GM23338 (cell line): Measurements from ENCODE around the gene CHORDC1. TPM values are rescaled to one million over a fixed set of nuclear protein-coding genes. Genes with fewer than 3 reads are reported as not detected.

ENCODE experiments used
- ATAC-seq: fragments of 200-7000 bp; cut with Tn5 transposase; 3 replicates; pipeline ENCODE4 v1.9.1; 2020
- DNase-seq: peaks from one replicate; pipeline ENCODE4 v3.0.0-alpha.2; 2015; ENCODE audit warnings: low spot score
- H2AFZ ChIP-seq: fragments of 200-600 bp; sonication (generic); 2 replicates; pipeline ENCODE4 v1.8.0; 2016; ENCODE audit warnings: antibody characterized with exemption, mild to moderate bottlenecking, moderate library complexity
- H3F3A ChIP-seq: fragments of 200-600 bp; sonication (generic); replicated peaks from 2 replicates; pipeline ENCODE4 v1.8.0; 2017; ENCODE audit warnings: antibody characterized with exemption, mixed run types, low read depth
- H3K27ac ChIP-seq: fragments of 200-600 bp; sonication (generic); 2 replicates; pipeline ENCODE4 v1.6.1; 2016; ENCODE audit warnings: low read depth
- H3K27me3 ChIP-seq: fragments of 200-600 bp; sonication (generic); 2 replicates; pipeline ENCODE4 v1.8.0; 2016; ENCODE audit warnings: mild to moderate bottlenecking, mixed run types, moderate library complexity; ENCODE audit not compliant: insufficient read depth
- H3K36me3 ChIP-seq: fragments of 200-600 bp; sonication (generic); 2 replicates; pipeline ENCODE4 v1.8.0; 2016; ENCODE audit warnings: mild to moderate bottlenecking; ENCODE audit not compliant: insufficient read depth
- H3K4me1 ChIP-seq: fragments of 200-600 bp; sonication (generic); 2 replicates; pipeline ENCODE4 v1.8.0; 2016; ENCODE audit warnings: mild to moderate bottlenecking, moderate library complexity; ENCODE audit not compliant: insufficient read depth
- H3K4me2 ChIP-seq: fragments of 200-600 bp; sonication (generic); 2 replicates; pipeline ENCODE4 v1.7.1; 2017; ENCODE audit warnings: mixed run types
- H3K4me3 ChIP-seq: fragments of 200-600 bp; sonication (generic); 2 replicates; pipeline ENCODE4 v1.6.1; 2016; ENCODE audit warnings: mixed run types
- H3K79me2 ChIP-seq: fragments of 200-600 bp; sonication (generic); replicated peaks from 2 replicates; pipeline ENCODE4 v1.8.0; 2017; ENCODE audit warnings: mild to moderate bottlenecking; ENCODE audit not compliant: insufficient read depth
- H3K9me2 ChIP-seq: fragments of 200-600 bp; sonication (generic); 2 replicates; pipeline ENCODE4 v1.8.0; 2017; ENCODE audit not compliant: insufficient read depth
- H4K20me1 ChIP-seq: fragments of 200-600 bp; sonication (generic); replicated peaks from 2 replicates; pipeline ENCODE4 v1.8.0; 2017; ENCODE audit warnings: mild to moderate bottlenecking; ENCODE audit not compliant: insufficient read depth
- H3K27ac Mint-ChIP-seq: 2 replicates; pipeline ENCODE4 v1.8.0; 2020; ENCODE audit warnings: inconsistent platforms, mild to moderate bottlenecking, moderate library complexity, mixed read lengths
- H3K27me3 Mint-ChIP-seq: 3 replicates; pipeline ENCODE4 v1.8.0; 2022; ENCODE audit warnings: low read depth, mild to moderate bottlenecking, moderate library complexity, mixed read lengths, inconsistent platforms; ENCODE audit not compliant: insufficient read depth, poor library complexity
- H3K36me3 Mint-ChIP-seq: 3 replicates; pipeline ENCODE4 v1.8.0; 2021; ENCODE audit warnings: low read depth, mild to moderate bottlenecking, inconsistent platforms, moderate library complexity, mixed read lengths
- H3K4me1 Mint-ChIP-seq: 3 replicates; pipeline ENCODE4 v1.8.0; 2020; ENCODE audit warnings: mild to moderate bottlenecking, inconsistent platforms, mixed read lengths
- H3K4me3 Mint-ChIP-seq: 3 replicates; pipeline ENCODE4 v1.8.0; 2021; ENCODE audit warnings: moderate library complexity, mild to moderate bottlenecking, inconsistent platforms, mixed read lengths
- H3K9me3 Mint-ChIP-seq: 3 replicates; pipeline ENCODE4 v1.8.0; 2020; ENCODE audit warnings: moderate library complexity, mild to moderate bottlenecking, inconsistent platforms, mixed read lengths
- ETS1 ChIP-seq: IDR thresholded peaks from 2 replicates; pipeline ENCODE4 v1.6.1; 2016; ENCODE audit warnings: antibody characterized with exemption
- JUNB ChIP-seq: IDR thresholded peaks from one replicate; pipeline ENCODE4 v1.6.1; 2016; ENCODE audit warnings: antibody characterized with exemption; ENCODE audit not compliant: unreplicated experiment
- NANOG ChIP-seq: IDR thresholded peaks from 2 replicates; pipeline ENCODE4 v1.6.1; 2016; ENCODE audit warnings: antibody characterized with exemption, borderline replicate concordance
- STAT1 ChIP-seq: IDR thresholded peaks from one replicate; pipeline ENCODE4 v1.6.1; 2016; ENCODE audit warnings: antibody characterized with exemption; ENCODE audit not compliant: unreplicated experiment
- ZNF114 ChIP-seq: fragments of 250-450 bp; sonication (Bioruptor Pico); IDR thresholded peaks from 2 replicates; pipeline ENCODE4 v1.5.0; 2020; ENCODE audit warnings: mild to moderate bottlenecking, moderate library complexity
- ZNF331 ChIP-seq: fragments of 250-450 bp; sonication (Bioruptor Pico); IDR thresholded peaks from 2 replicates; pipeline ENCODE4 v1.5.0; 2020; ENCODE audit warnings: low read depth, mild to moderate bottlenecking, moderate library complexity
- polyA plus RNA-seq: library from polyadenylated mRNA; unstranded; fragments of >200 nt; fragmentation: Nextera tagmentation; extraction: Ambion mirVana; gene quantifications from 2 replicates; pipeline ENCODE4 v1.2.1, GENCODE V29; 2016
- total RNA-seq: library from RNA; depleted of rRNA; stranded (reverse); fragments of >200 nt; shearing (Covaris generic); gene quantifications from 2 replicates; pipeline ENCODE4 v1.2.3, GENCODE V29; 2014
- TF ChIP-seq, protein P1 (sequence below): fragments of 250-450 bp; sonication (Bioruptor Pico); IDR thresholded peaks from 2 replicates; pipeline ENCODE4 v1.5.0; 2020; ENCODE audit warnings: mild to moderate bottlenecking, moderate library complexity

CHORDC1 gene
- total and polyA plus RNA-seq, 2 experiments from 2014 or later, result 109 to 192 TPM

DNA sequence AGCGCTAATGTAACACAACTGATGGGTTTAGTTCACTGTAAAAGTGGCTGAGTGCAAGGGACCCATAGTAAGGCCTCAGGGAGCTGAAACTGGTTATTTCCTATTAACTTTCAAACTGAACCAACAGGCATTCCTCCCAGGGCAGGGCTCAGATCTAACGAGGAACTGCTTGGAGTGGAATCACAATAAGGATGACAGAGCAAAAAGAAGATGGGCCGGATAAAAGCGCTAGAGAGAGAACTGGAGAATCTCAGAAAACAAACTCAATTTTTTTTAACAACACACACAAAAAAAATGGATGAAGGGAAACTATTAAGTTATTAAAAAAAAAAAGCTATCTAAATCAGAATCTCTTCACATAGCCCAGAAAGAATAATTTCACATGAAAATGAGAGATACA, 14.2 kb upstream of the CHORDC1 start (continued):
- TF ChIP-seq ETS1 (no peak), STAT1 (no peak), NANOG (no peak), JUNB (no peak), ZNF114 (no peak)

DNA sequence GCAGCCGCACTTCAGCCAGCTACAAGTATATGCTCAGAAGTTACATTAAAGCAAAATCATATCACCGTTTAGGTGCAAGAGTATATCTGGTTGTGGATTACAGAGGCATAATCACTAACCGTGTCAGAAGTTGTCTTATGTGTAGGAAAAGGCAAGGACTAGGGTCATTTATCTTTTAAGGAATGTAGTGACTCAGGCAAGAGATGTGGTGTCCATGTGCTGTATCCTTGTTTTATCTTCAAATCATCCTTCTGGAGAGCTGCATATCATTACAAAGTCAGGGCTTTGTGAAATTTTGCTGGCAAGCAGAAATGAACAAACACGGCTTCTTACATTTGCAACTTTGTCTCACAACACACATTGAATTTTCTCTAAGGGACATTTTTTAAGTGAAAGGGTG, 12.7 kb upstream of the CHORDC1 start:
- Mint-ChIP-seq H3K27me3 (peaks cover 2% of the 10 kb centered on the region), H3K27ac (no peak overlapping the region; the same call in 1 of the 2 replicates), H3K36me3 (peaks cover 3% of the 10 kb centered on the region; the same call in 2 of the 3 replicates), H3K4me3 (no peak overlapping the region), H3K4me1 (peaks cover 8% of the 10 kb centered on the region; the same call in 2 of the 3 replicates), H3K9me3 (peaks cover 4% of the 10 kb centered on the region; the same call in 2 of the 3 replicates)
- no peak overlapping the region for H3K4me2 ChIP-seq
- H3K27ac ChIP-seq, result no peak overlapping the region
- no peaks in the 10 kb centered on the region for H3K36me3 ChIP-seq
- H3K9me2 ChIP-seq, result no peaks in the 10 kb centered on the region
- H3F3A ChIP-seq, result no peaks in the 10 kb centered on the region
- ATAC-seq (no peak), DNase-seq (no peak)
- no peaks in the 10 kb centered on the region for H3K79me2 ChIP-seq
- H3K4me1 ChIP-seq, result 0 out of 2 replicates have a peak, but pooled peaks cover 4% of the 10 kb centered on the region
- H3K4me3 ChIP-seq, result no peak overlapping the region
- TF ChIP-seq STAT1 (no peak), ZNF331 (CRISPR knock-in tag) (no peak), ETS1 (no peak), NANOG (no peak)
- TF ChIP-seq, protein P1, sequence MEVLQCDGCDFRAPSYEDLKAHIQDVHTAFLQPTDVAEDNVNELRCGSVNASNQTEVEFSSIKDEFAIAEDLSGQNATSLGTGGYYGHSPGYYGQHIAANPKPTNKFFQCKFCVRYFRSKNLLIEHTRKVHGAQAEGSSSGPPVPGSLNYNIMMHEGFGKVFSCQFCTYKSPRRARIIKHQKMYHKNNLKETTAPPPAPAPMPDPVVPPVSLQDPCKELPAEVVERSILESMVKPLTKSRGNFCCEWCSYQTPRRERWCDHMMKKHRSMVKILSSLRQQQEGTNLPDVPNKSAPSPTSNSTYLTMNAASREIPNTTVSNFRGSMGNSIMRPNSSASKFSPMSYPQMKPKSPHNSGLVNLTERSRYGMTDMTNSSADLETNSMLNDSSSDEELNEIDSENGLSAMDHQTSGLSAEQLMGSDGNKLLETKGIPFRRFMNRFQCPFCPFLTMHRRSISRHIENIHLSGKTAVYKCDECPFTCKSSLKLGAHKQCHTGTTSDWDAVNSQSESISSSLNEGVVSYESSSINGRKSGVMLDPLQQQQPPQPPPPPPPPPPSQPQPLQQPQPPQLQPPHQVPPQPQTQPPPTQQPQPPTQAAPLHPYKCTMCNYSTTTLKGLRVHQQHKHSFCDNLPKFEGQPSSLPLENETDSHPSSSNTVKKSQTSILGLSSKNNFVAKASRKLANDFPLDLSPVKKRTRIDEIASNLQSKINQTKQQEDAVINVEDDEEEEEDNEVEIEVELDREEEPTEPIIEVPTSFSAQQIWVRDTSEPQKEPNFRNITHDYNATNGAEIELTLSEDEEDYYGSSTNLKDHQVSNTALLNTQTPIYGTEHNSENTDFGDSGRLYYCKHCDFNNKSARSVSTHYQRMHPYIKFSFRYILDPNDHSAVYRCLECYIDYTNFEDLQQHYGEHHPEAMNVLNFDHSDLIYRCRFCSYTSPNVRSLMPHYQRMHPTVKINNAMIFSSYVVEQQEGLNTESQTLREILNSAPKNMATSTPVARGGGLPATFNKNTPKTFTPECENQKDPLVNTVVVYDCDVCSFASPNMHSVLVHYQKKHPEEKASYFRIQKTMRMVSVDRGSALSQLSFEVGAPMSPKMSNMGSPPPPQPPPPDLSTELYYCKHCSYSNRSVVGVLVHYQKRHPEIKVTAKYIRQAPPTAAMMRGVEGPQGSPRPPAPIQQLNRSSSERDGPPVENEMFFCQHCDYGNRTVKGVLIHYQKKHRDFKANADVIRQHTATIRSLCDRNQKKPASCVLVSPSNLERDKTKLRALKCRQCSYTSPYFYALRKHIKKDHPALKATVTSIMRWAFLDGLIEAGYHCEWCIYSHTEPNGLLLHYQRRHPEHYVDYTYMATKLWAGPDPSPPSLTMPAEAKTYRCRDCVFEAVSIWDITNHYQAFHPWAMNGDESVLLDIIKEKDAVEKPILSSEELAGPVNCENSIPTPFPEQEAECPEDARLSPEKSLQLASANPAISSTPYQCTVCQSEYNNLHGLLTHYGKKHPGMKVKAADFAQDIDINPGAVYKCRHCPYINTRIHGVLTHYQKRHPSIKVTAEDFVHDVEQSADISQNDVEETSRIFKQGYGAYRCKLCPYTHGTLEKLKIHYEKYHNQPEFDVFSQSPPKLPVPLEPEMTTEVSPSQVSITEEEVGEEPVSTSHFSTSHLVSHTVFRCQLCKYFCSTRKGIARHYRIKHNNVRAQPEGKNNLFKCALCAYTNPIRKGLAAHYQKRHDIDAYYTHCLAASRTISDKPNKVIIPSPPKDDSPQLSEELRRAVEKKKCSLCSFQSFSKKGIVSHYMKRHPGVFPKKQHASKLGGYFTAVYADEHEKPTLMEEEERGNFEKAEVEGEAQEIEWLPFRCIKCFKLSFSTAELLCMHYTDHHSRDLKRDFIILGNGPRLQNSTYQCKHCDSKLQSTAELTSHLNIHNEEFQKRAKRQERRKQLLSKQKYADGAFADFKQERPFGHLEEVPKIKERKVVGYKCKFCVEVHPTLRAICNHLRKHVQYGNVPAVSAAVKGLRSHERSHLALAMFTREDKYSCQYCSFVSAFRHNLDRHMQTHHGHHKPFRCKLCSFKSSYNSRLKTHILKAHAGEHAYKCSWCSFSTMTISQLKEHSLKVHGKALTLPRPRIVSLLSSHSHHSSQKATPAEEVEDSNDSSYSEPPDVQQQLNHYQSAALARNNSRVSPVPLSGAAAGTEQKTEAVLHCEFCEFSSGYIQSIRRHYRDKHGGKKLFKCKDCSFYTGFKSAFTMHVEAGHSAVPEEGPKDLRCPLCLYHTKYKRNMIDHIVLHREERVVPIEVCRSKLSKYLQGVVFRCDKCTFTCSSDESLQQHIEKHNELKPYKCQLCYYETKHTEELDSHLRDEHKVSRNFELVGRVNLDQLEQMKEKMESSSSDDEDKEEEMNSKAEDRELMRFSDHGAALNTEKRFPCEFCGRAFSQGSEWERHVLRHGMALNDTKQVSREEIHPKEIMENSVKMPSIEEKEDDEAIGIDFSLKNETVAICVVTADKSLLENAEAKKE (CRISPR knock-in tag), result no peak
- no peaks in the 10 kb centered on the region for H3K27me3 ChIP-seq
- H4K20me1 ChIP-seq, result no peaks in the 10 kb centered on the region
- H2AFZ ChIP-seq, result no peak overlapping the region
